Measurements from ENCODE around the gene SLC10A7. TPM values are rescaled to one million over a fixed set of nuclear protein-coding genes. Genes with fewer than 3 reads are reported as not detected.

The SLC10A7 gene
- total and polyA plus RNA-seq, 2 of the 13 experiments (the other 11 are each of a cell fraction or from before 2014, with no cell fraction given): 18.5 to 18.8 TPM

DNA sequence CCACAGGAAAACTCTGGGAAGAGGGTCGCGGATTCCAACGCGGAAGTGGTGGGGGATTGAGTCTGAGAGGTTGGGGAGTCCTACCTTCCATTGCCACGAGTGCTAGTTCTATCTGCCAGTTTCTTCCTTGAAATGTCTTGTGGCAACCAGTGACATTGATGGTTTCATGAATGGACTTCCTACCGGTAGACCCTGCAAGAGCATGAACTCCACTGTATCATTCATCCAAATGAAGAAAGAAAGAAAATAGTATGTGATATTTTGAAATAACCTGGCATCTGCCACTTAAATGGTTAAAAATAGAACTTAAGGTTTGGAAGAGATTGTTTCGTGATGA is 1.1 kb upstream of the SLC10A7 start:
- ChIA-PET POLR2A (no interaction called here), CTCF (ENCODE audit: low intra/inter-chr PET ratio, low total read pairs) (no interaction called here)
- H3K9ac ChIP-seq (ENCODE audit: insufficient read depth, low read depth, low read length): peak overlapping the region; percentile 85
- intact Hi-C loops (cut with micrococcal nuclease; ENCODE audit: unreplicated experiment): loop anchor here (5.0 kb wide), 1 partner anchor 181 kb away; no protein-coding TSS in a partner anchor
- no peaks in the 10 kb centered on the region; a peak in 2 of 5 replicates for H3K27me3 ChIP-seq (ENCODE audit: control insufficient read depth in 1 of 2, insufficient read depth in 2 of 2, low read length in 2 of 2)
- no peaks in the 10 kb centered on the region for H4K20me1 ChIP-seq (ENCODE audit: insufficient read depth, low read length)
- peaks cover 20% of the 10 kb centered on the region for H3K4me1 ChIP-seq (ENCODE audit: insufficient read depth, low read length)
- H3K36me3 ChIP-seq (replicated peaks in 1 of 2; ENCODE audit: control insufficient read depth in 1 of 2, insufficient read depth in 2 of 2, low read length in 2 of 2): no peaks in the 10 kb centered on the region
- H3K79me2 ChIP-seq (ENCODE audit: insufficient read depth, low read length): peaks cover 12% of the 10 kb centered on the region
- DNase-seq (ENCODE audit: low spot score) (peak; percentile 8), ATAC-seq (peak; percentile 18), FAIRE-seq (no peak)
- H3K4me3 ChIP-seq (replicated peaks in 1 of 3; ENCODE audit: insufficient read depth in 1 of 3, low read depth in 2 of 3, low read length in 3 of 3): peak overlapping the region; percentile 89 to 98 (median 94)
- no peak overlapping the region for H2AFZ ChIP-seq (ENCODE audit: low read length)
- H3K4me2 ChIP-seq (ENCODE audit: low read depth, low read length): peak overlapping the region; percentile 96
- WGBS (ENCODE audit: low lambda C conversion rate): 15% methylated on average over 3 of the region's 7 CpGs
- no peaks in the 10 kb centered on the region for H3K9me3 ChIP-seq (ENCODE audit: low read length)
- BruUV-seq (replicated peaks): no TSS peak
- peak overlapping the region; percentile 92 for H3K27ac ChIP-seq (ENCODE audit: extremely low read length, insufficient read depth, low read length)
- in situ Hi-C loops (cut with HindIII; ENCODE audit: extremely low pct_ligation_motif_present, low pct_unique_long_range_greater_than_20kb): no loop called here
- TF ChIP-seq, protein P1, sequence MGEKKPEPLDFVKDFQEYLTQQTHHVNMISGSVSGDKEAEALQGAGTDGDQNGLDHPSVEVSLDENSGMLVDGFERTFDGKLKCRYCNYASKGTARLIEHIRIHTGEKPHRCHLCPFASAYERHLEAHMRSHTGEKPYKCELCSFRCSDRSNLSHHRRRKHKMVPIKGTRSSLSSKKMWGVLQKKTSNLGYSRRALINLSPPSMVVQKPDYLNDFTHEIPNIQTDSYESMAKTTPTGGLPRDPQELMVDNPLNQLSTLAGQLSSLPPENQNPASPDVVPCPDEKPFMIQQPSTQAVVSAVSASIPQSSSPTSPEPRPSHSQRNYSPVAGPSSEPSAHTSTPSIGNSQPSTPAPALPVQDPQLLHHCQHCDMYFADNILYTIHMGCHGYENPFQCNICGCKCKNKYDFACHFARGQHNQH (CRISPR knock-in tag; IDR thresholded peaks at IDR 0.05): no peak
- no peak for TF ChIP-seq DMAP1 (CRISPR knock-in tag; IDR thresholded peaks at IDR 0.05)
- TF ChIP-seq SKI (IDR thresholded peaks at IDR 0.05; ENCODE audit: partially characterized antibody): no peak
- TF ChIP-seq RNF2 (conservative IDR thresholded peaks at IDR 0.05; ENCODE audit: low read depth): no peak
- no peak for TF ChIP-seq ZNF225 (CRISPR knock-in tag; IDR thresholded peaks at IDR 0.05)
- TF ChIP-seq, protein P2, sequence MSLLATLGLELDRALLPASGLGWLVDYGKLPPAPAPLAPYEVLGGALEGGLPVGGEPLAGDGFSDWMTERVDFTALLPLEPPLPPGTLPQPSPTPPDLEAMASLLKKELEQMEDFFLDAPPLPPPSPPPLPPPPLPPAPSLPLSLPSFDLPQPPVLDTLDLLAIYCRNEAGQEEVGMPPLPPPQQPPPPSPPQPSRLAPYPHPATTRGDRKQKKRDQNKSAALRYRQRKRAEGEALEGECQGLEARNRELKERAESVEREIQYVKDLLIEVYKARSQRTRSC (CRISPR knock-in tag; IDR thresholded peaks at IDR 0.05; ENCODE audit: low read depth): no peak
- TF ChIP-seq, protein P3, sequence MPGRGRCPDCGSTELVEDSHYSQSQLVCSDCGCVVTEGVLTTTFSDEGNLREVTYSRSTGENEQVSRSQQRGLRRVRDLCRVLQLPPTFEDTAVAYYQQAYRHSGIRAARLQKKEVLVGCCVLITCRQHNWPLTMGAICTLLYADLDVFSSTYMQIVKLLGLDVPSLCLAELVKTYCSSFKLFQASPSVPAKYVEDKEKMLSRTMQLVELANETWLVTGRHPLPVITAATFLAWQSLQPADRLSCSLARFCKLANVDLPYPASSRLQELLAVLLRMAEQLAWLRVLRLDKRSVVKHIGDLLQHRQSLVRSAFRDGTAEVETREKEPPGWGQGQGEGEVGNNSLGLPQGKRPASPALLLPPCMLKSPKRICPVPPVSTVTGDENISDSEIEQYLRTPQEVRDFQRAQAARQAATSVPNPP (CRISPR knock-in tag; IDR thresholded peaks at IDR 0.05): no peak
- TF ChIP-seq ZNF326 (CRISPR knock-in tag; IDR thresholded peaks at IDR 0.05; ENCODE audit: borderline replicate concordance): no peak
- no peak for TF ChIP-seq NFIB (CRISPR knock-in tag; IDR thresholded peaks at IDR 0.05; ENCODE audit: borderline replicate concordance)
- TF ChIP-seq NR2C2 (CRISPR knock-in tag; IDR thresholded peaks at IDR 0.05; ENCODE audit: borderline replicate concordance): 0 out of 2 replicates have a peak, but pooled peaks have one; percentile 13
- no peak for TF ChIP-seq MED8 (CRISPR knock-in tag; IDR thresholded peaks at IDR 0.05; ENCODE audit: insufficient replicate concordance)
- 0 out of 2 replicates have a peak, but pooled peaks have one; percentile 7 for TF ChIP-seq GFI1 (CRISPR knock-in tag; IDR thresholded peaks at IDR 0.05; ENCODE audit: borderline replicate concordance)
- TF ChIP-seq CHD2 (IDR thresholded peaks at IDR 0.05; ENCODE audit: low read depth, low read length): no peak
- no peak for TF ChIP-seq HOXA7 (CRISPR knock-in tag; IDR thresholded peaks at IDR 0.05)
- 0 out of 2 replicates have a peak, but pooled peaks have one; percentile 7 for TF ChIP-seq SIN3A (IDR thresholded peaks at IDR 0.05; ENCODE audit: borderline replicate concordance, low read depth, low read length)
- no peak for TF ChIP-seq RAD51 (IDR thresholded peaks at IDR 0.05; ENCODE audit: borderline replicate concordance)
- TF ChIP-seq, protein P4, sequence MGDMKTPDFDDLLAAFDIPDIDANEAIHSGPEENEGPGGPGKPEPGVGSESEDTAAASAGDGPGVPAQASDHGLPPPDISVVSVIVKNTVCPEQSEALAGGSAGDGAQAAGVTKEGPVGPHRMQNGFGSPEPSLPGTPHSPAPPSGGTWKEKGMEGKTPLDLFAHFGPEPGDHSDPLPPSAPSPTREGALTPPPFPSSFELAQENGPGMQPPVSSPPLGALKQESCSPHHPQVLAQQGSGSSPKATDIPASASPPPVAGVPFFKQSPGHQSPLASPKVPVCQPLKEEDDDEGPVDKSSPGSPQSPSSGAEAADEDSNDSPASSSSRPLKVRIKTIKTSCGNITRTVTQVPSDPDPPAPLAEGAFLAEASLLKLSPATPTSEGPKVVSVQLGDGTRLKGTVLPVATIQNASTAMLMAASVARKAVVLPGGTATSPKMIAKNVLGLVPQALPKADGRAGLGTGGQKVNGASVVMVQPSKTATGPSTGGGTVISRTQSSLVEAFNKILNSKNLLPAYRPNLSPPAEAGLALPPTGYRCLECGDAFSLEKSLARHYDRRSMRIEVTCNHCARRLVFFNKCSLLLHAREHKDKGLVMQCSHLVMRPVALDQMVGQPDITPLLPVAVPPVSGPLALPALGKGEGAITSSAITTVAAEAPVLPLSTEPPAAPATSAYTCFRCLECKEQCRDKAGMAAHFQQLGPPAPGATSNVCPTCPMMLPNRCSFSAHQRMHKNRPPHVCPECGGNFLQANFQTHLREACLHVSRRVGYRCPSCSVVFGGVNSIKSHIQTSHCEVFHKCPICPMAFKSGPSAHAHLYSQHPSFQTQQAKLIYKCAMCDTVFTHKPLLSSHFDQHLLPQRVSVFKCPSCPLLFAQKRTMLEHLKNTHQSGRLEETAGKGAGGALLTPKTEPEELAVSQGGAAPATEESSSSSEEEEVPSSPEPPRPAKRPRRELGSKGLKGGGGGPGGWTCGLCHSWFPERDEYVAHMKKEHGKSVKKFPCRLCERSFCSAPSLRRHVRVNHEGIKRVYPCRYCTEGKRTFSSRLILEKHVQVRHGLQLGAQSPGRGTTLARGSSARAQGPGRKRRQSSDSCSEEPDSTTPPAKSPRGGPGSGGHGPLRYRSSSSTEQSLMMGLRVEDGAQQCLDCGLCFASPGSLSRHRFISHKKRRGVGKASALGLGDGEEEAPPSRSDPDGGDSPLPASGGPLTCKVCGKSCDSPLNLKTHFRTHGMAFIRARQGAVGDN (CRISPR knock-in tag; IDR thresholded peaks at IDR 0.05): no peak
- no peak for TF ChIP-seq ZNF737 (CRISPR knock-in tag; IDR thresholded peaks at IDR 0.05; ENCODE audit: borderline replicate concordance)

Data from HepG2 (cell line).